ENCODE data around the gene TOLLIP.

GRCh38 chr11:1350086-1350725 is 40.8 kb upstream of the TOLLIP start:
- TF ChIP-seq, protein P1, sequence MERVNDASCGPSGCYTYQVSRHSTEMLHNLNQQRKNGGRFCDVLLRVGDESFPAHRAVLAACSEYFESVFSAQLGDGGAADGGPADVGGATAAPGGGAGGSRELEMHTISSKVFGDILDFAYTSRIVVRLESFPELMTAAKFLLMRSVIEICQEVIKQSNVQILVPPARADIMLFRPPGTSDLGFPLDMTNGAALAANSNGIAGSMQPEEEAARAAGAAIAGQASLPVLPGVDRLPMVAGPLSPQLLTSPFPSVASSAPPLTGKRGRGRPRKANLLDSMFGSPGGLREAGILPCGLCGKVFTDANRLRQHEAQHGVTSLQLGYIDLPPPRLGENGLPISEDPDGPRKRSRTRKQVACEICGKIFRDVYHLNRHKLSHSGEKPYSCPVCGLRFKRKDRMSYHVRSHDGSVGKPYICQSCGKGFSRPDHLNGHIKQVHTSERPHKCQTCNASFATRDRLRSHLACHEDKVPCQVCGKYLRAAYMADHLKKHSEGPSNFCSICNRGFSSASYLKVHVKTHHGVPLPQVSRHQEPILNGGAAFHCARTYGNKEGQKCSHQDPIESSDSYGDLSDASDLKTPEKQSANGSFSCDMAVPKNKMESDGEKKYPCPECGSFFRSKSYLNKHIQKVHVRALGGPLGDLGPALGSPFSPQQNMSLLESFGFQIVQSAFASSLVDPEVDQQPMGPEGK (CRISPR knock-in tag; IDR thresholded peaks at IDR 0.05; ENCODE audit: borderline replicate concordance), result no peak
- TF ChIP-seq TOX (CRISPR knock-in tag; IDR thresholded peaks at IDR 0.05; ENCODE audit: borderline replicate concordance) (no peak), RARB (CRISPR knock-in tag; IDR thresholded peaks at IDR 0.05) (no peak), ARNTL (CRISPR knock-in tag; IDR thresholded peaks at IDR 0.05; ENCODE audit: borderline replicate concordance, low read depth) (no peak), ESRRG (CRISPR knock-in tag; IDR thresholded peaks at IDR 0.05) (no peak), ZFP3 (CRISPR knock-in tag; IDR thresholded peaks at IDR 0.05) (no peak), ZFP30 (CRISPR knock-in tag; IDR thresholded peaks at IDR 0.05) (no peak)
- TF ChIP-seq, protein P2, sequence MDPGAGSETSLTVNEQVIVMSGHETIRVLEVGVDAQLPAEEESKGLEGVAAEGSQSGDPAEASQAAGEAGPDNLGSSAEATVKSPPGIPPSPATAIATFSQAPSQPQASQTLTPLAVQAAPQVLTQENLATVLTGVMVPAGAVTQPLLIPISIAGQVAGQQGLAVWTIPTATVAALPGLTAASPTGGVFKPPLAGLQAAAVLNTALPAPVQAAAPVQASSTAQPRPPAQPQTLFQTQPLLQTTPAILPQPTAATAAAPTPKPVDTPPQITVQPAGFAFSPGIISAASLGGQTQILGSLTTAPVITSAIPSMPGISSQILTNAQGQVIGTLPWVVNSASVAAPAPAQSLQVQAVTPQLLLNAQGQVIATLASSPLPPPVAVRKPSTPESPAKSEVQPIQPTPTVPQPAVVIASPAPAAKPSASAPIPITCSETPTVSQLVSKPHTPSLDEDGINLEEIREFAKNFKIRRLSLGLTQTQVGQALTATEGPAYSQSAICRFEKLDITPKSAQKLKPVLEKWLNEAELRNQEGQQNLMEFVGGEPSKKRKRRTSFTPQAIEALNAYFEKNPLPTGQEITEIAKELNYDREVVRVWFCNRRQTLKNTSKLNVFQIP (CRISPR knock-in tag; IDR thresholded peaks at IDR 0.05; ENCODE audit: borderline replicate concordance, low read depth), result no peak
